ENCODE data around the gene CAPN5. TPM values are rescaled to one million over a fixed set of nuclear protein-coding genes. Genes with fewer than 3 reads are reported as not detected.
A peak's percentile ranks its signal among the peaks of the same experiment; 100 is the strongest.
"Not testable (repeated sequence)": the region's sequence is repeated elsewhere in the genome, so short reads cannot be mapped to it uniquely, and the experiment has no call there.

The CAPN5 gene
- total RNA-seq (ENCODE audit: unreplicated experiment), result 29.7 TPM
- long read RNA-seq, full-length matches to known transcripts, result 7 of 12 reads
- long read RNA-seq, partial matches to known transcripts, result 4 of 12 reads
- long read RNA-seq, other reads (novel, unspliced or antisense), result 1 of 12 reads

DNA sequence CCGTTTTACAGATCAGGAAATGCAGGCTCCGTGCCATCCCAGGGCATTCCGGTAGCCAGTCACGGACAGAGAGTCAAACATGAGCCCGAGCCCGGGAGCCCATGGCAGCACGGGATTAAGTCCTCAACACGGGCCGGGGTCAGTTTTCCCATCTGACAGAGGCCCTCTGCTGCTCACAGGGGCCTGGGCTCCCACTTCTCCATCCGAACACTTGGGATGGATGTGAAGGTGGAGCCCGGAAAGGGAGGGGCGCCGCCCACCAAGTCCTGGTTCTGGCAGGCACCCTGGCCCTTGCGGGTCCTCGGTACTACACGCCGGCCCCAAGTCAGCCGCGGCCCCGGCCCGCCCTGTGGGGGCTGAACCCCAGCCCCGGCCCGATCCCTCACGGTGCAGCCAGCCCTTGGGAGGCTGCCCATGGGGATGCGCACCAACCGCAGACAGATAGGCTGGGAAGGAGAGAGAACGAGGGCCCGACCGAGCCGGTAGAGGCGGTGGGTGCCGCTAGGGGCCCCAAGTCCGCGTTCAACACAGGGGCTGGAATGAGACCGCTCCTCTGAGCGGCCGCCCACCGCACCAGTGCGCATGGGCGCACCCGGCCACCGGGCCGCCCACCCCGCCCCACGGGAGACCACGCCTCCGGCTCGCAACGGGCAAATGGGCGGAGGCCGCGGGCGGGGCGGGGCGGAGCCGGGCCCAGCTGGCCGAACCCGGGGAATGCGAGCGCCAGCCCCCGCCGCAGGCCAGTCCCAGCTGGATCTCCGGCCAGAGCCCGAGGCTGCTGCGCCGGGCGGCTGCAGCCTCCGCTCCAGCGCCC lies at the start of gene CAPN5:
Gene CAPN5, plus strand, starts transcription at position 743 of the 814 bp plus-strand sequence. CDS start 17,916 bp downstream, outside the sequence.
- Mint-ChIP-seq H3K4me1 (ENCODE audit: unreplicated experiment) (peaks cover 19% of the 10 kb centered on the region), H3K9me3 (ENCODE audit: unreplicated experiment) (no peaks in the 10 kb centered on the region), H3K36me3 (ENCODE audit: low read depth, unreplicated experiment) (peaks cover 4% of the 10 kb centered on the region)

DNA sequence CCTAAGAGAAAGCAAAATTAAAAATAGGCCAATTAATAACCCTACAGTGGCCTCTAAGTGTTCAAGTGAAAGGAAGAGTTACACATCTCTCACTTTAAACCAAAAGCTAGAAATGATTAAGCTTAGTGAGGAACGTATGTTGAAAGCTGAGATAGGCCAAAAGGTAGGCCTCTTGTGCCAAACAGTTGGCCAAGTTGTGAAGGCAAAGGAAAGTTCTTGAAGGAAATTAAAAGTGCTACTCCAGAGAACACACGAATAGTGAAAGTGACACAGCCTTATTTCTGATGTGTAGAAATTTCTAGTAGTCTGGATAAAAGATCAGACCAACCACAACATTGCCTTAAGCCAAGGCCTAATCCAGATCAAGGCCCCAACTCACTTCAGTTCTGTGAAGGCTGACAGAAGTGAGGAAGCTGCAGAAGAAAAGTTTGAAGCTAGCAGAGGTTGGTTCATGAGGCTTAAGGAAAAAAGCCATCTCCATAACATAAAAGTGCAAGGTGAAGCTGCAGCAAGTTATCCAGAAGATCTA lies 48.3 kb upstream of the CAPN5 start:
- not testable (repeated sequence) for H3K4me1 Mint-ChIP-seq (ENCODE audit: unreplicated experiment); H3K27ac Mint-ChIP-seq (ENCODE audit: unreplicated experiment); H3K4me3 Mint-ChIP-seq (ENCODE audit: unreplicated experiment); H3K27me3 Mint-ChIP-seq (ENCODE audit: unreplicated experiment); H3K36me3 Mint-ChIP-seq (ENCODE audit: low read depth, unreplicated experiment); DNase-seq (ENCODE audit: low spot score); H3K9me3 Mint-ChIP-seq (ENCODE audit: unreplicated experiment)

More for the DNA sequence above, at the start of gene CAPN5:
- DNase-seq (ENCODE audit: low spot score), result peak; percentile 97
- H3K27ac Mint-ChIP-seq (ENCODE audit: unreplicated experiment), result peak within 1 kb of the TSS; percentile 67
- TF ChIP-seq, protein P1, sequence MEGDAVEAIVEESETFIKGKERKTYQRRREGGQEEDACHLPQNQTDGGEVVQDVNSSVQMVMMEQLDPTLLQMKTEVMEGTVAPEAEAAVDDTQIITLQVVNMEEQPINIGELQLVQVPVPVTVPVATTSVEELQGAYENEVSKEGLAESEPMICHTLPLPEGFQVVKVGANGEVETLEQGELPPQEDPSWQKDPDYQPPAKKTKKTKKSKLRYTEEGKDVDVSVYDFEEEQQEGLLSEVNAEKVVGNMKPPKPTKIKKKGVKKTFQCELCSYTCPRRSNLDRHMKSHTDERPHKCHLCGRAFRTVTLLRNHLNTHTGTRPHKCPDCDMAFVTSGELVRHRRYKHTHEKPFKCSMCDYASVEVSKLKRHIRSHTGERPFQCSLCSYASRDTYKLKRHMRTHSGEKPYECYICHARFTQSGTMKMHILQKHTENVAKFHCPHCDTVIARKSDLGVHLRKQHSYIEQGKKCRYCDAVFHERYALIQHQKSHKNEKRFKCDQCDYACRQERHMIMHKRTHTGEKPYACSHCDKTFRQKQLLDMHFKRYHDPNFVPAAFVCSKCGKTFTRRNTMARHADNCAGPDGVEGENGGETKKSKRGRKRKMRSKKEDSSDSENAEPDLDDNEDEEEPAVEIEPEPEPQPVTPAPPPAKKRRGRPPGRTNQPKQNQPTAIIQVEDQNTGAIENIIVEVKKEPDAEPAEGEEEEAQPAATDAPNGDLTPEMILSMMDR (IDR thresholded peaks at IDR 0.05; ENCODE audit: unreplicated experiment), result peak; percentile 42
- peaks cover 14% of the 10 kb centered on the region for H3K27me3 Mint-ChIP-seq (ENCODE audit: unreplicated experiment)
- peak within 1 kb of the TSS; percentile 95 for H3K4me3 Mint-ChIP-seq (ENCODE audit: unreplicated experiment)

DNA sequence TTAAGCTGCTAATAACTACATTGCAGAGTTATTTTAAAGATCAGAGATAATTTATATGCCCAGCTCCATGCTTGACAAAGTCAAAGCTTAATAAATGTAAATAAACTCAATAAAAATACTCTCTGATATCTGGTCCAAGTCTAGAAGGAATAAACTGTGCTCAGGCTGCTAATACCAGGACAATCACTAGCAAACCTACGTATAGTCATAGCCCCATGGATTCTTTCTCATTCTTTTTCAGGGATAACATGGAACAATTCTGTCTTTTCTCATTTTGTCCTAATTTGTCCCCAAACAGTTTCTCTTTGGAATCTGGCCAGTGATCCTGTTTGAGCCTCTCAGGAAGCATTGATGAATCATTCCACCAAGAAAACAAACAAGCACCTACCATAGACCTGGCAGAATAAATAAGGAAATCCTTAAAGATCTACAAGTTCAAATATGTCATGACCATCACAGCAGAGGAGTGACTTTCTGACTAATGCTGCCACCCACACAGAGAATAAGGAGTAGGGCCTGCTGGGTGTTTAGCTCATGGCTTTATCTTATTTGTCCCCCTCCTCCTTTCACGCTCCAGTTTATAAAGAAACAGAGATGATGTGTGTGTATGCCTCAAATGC lies 46.7 kb upstream of the CAPN5 start:
- Mint-ChIP-seq H3K36me3 (ENCODE audit: low read depth, unreplicated experiment) (no peaks in the 10 kb centered on the region), H3K27me3 (ENCODE audit: unreplicated experiment) (no peaks in the 10 kb centered on the region), H3K4me3 (ENCODE audit: unreplicated experiment) (no peak overlapping the region), H3K27ac (ENCODE audit: unreplicated experiment) (no peak overlapping the region), H3K4me1 (ENCODE audit: unreplicated experiment) (peaks cover 3% of the 10 kb centered on the region), H3K9me3 (ENCODE audit: unreplicated experiment) (no peaks in the 10 kb centered on the region)
- DNase-seq (ENCODE audit: low spot score), result no peak
- TF ChIP-seq, protein P1 (IDR thresholded peaks at IDR 0.05; ENCODE audit: unreplicated experiment), result no peak

DNA sequence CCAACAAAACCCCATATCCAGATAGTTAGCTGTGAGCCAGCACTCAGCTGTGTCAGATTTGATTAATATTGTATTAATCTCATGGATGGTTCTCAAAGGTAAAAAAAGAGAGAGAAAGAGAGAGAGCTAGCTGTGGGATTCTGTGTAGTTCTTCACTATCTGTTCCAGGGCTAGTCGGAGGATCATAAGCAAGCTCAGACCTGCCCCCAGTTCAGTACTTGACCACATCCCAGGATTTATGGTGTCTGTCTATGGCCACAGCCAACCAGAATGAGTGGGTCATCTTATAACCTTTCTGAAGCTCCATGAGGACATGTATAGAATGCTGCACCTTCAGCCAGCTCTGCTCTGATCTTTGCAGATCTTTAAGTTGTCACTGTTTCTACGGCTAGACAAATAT lies 46.0 kb upstream of the CAPN5 start:
- DNase-seq (ENCODE audit: low spot score), result no peak
- H3K4me3 Mint-ChIP-seq (ENCODE audit: unreplicated experiment), result no peak overlapping the region
- peaks cover 3% of the 10 kb centered on the region for H3K4me1 Mint-ChIP-seq (ENCODE audit: unreplicated experiment)
- TF ChIP-seq, protein P1 (IDR thresholded peaks at IDR 0.05; ENCODE audit: unreplicated experiment), result no peak
- no peaks in the 10 kb centered on the region for H3K9me3 Mint-ChIP-seq (ENCODE audit: unreplicated experiment)
- H3K27me3 Mint-ChIP-seq (ENCODE audit: unreplicated experiment), result no peaks in the 10 kb centered on the region
- no peak overlapping the region for H3K27ac Mint-ChIP-seq (ENCODE audit: unreplicated experiment)
- H3K36me3 Mint-ChIP-seq (ENCODE audit: low read depth, unreplicated experiment), result no peaks in the 10 kb centered on the region

DNA sequence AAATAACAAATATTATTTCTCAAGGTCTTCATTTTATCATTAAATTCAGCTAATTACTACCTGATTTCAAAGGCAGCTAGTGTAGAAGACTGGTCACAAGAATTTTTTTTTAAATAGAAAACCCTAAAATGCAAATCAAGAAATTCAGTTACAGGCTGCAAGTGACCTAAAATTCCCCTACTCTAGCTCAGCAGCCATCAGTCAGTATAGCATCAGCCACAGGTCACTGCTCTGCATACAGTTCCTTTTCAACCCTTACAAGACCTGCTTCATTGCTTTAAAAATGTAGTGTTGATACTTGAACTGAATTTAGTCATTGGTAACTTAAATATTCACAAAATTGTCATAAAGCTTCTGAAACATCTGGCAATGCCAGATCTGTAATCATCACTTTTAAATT lies 42.0 kb upstream of the CAPN5 start:
- Mint-ChIP-seq H3K4me1 (ENCODE audit: unreplicated experiment) (peaks cover 3% of the 10 kb centered on the region), H3K9me3 (ENCODE audit: unreplicated experiment) (no peaks in the 10 kb centered on the region), H3K27ac (ENCODE audit: unreplicated experiment) (no peak overlapping the region), H3K4me3 (ENCODE audit: unreplicated experiment) (no peak overlapping the region), H3K36me3 (ENCODE audit: low read depth, unreplicated experiment) (no peaks in the 10 kb centered on the region), H3K27me3 (ENCODE audit: unreplicated experiment) (peaks cover 1% of the 10 kb centered on the region)
- TF ChIP-seq, protein P1 (IDR thresholded peaks at IDR 0.05; ENCODE audit: unreplicated experiment), result no peak
- no peak for DNase-seq (ENCODE audit: low spot score)
